HepG2 (cell line): ENCODE data around the gene C1orf116. TPM values are rescaled to one million over a fixed set of nuclear protein-coding genes. Genes with fewer than 3 reads are reported as not detected.

Experiments used
- CHD2 ChIP-seq: IDR thresholded peaks from 2 replicates; pipeline ENCODE4 v1.6.1; 2011; ENCODE audit warnings: low read depth, low read length, improper control_type of control experiment
- EHMT2 ChIP-seq: fragments of 200-600 bp; sonication (generic); IDR thresholded peaks from 2 replicates; pipeline ENCODE4 v1.7.0; 2017; ENCODE audit warnings: antibody characterized with exemption, low read depth, low read length, borderline replicate concordance
- FOXJ3 ChIP-seq: sonication (generic); formaldehyde crosslinking; IDR thresholded peaks from 2 replicates; pipeline ENCODE4 v1.4.0; 2020; ENCODE audit warnings: missing genetic modification reagents, mild to moderate bottlenecking, borderline replicate concordance
- GABPA ChIP-seq, 2 experiments: IDR thresholded peaks; 2 replicates each; pipeline ENCODE4 v1.6.1; 2011 to 2016; ENCODE audit warnings: low read depth in 2 of 2, low read length in 1 of 2, missing biosample characterization in 1 of 2, missing genetic modification characterization in 1 of 2
- GFI1 ChIP-seq: sonication (generic); formaldehyde crosslinking; IDR thresholded peaks from 2 replicates; pipeline ENCODE4 v1.5.0; 2020; ENCODE audit warnings: missing genetic modification reagents, mild to moderate bottlenecking, borderline replicate concordance
- HNRNPL ChIP-seq: fragments of 200-400 bp; formaldehyde crosslinking; IDR thresholded peaks from 2 replicates; pipeline ENCODE4 v1.6.1; 2017; ENCODE audit warnings: mild to moderate bottlenecking, low read depth, low read length
- KDM2A ChIP-seq: sonication (generic); formaldehyde crosslinking; IDR thresholded peaks from 2 replicates; pipeline ENCODE4 v1.4.0; 2020; ENCODE audit warnings: low read depth, missing genetic modification reagents, borderline replicate concordance
- LCORL ChIP-seq, 2 experiments: fragments of 450-650 bp in 1 of 2; sonication (generic) in 1 of 2; formaldehyde crosslinking in 1 of 2; IDR thresholded peaks; 2 replicates each; pipeline versions ENCODE4 v1.5.0 to v1.6.1; 2017 to 2020; ENCODE audit warnings: antibody characterized with exemption in 1 of 2, missing genetic modification reagents in 1 of 2
- MLLT10 ChIP-seq: sonication (generic); formaldehyde crosslinking; IDR thresholded peaks from 2 replicates; pipeline ENCODE4 v1.4.0; 2020; ENCODE audit warnings: missing genetic modification reagents
- MXI1 ChIP-seq: IDR thresholded peaks from 3 replicates; pipeline ENCODE4 v1.6.1; 2012; ENCODE audit warnings: low read depth, low read length, inconsistent platforms, borderline replicate concordance
- NR2F1 ChIP-seq, 2 experiments: fragments of 450-650 bp in 1 of 2; formaldehyde crosslinking in 1 of 2; IDR thresholded peaks; 2 replicates each; pipeline versions ENCODE4 v1.5.0 to v1.6.1; 2016 to 2020; ENCODE audit warnings: mild to moderate bottlenecking in 1 of 2, missing compliant biosample characterization in 1 of 2, missing genetic modification reagents in 1 of 2, moderate library complexity in 1 of 2
- PRMT3 ChIP-seq: sonication (generic); formaldehyde crosslinking; IDR thresholded peaks from 2 replicates; pipeline ENCODE4 v1.8.1; 2022; ENCODE audit warnings: low read depth, mild to moderate bottlenecking, moderate library complexity, missing genetic modification reagents, borderline replicate concordance
- RXRB ChIP-seq: IDR thresholded peaks from 2 replicates; pipeline ENCODE4 v1.6.1; 2016; ENCODE audit warnings: borderline replicate concordance, missing genetic modification reagents, missing compliant biosample characterization
- SKIL ChIP-seq: sonication (generic); formaldehyde crosslinking; IDR thresholded peaks from 2 replicates; pipeline ENCODE4 v1.8.0; 2022; ENCODE audit warnings: missing genetic modification reagents, mild to moderate bottlenecking, moderate library complexity, borderline replicate concordance
- STAT5B ChIP-seq: sonication (generic); formaldehyde crosslinking; IDR thresholded peaks from 2 replicates; pipeline ENCODE4 v1.4.0; 2020; ENCODE audit warnings: missing genetic modification reagents
- TBX2 ChIP-seq: sonication (generic); formaldehyde crosslinking; IDR thresholded peaks from 2 replicates; pipeline ENCODE4 v1.5.0; 2020; ENCODE audit warnings: missing genetic modification reagents, mild to moderate bottlenecking, borderline replicate concordance
- ZBTB2 ChIP-seq: sonication (generic); formaldehyde crosslinking; IDR thresholded peaks from 2 replicates; pipeline ENCODE4 v1.8.0; 2022; ENCODE audit warnings: low read depth, missing genetic modification reagents
- ZBTB42 ChIP-seq: sonication (generic); formaldehyde crosslinking; IDR thresholded peaks from 2 replicates; pipeline ENCODE4 v1.5.0; 2020; ENCODE audit warnings: mild to moderate bottlenecking, missing genetic modification reagents
- ZKSCAN8 ChIP-seq: IDR thresholded peaks from 2 replicates; pipeline ENCODE4 v1.6.1; 2016; ENCODE audit warnings: borderline replicate concordance, missing genetic modification reagents, missing compliant biosample characterization
- ZNF292 ChIP-seq: sonication (generic); formaldehyde crosslinking; IDR thresholded peaks from 2 replicates; pipeline ENCODE4 v1.8.1; 2022; ENCODE audit warnings: mild to moderate bottlenecking, low read depth, missing genetic modification reagents, borderline replicate concordance
- ZNF761 ChIP-seq: sonication (generic); formaldehyde crosslinking; conservative IDR thresholded peaks from 2 replicates; pipeline ENCODE4 v1.4.0; 2020; ENCODE audit warnings: mild to moderate bottlenecking, missing genetic modification reagents
- ZNF776 ChIP-seq: sonication (generic); formaldehyde crosslinking; IDR thresholded peaks from 2 replicates; pipeline ENCODE4 v1.4.0; 2020; ENCODE audit warnings: mild to moderate bottlenecking, missing genetic modification reagents
- polyA plus RNA-seq, 8 experiments: library from polyadenylated mRNA; depleted of rRNA in 3 of 8; stranded (reverse) in 7 of 8; unstranded in 1 of 8; fragments of >200 nt; fragmentation: Illumina TruSeq in 4 of 8; extraction: Trizol in 4 of 8; gene quantifications; 2 replicates each; pipeline versions ENCODE4 v1.2.1 to v1.2.3, GENCODE V29; 2011 to 2016; ENCODE audit warnings: low read depth in 4 of 8, missing spikeins in 1 of 8, mixed read lengths in 1 of 8; ENCODE audit not compliant: insufficient read depth in 1 of 8
- total RNA-seq, 5 experiments: library from RNA; depleted of rRNA; stranded (reverse); fragments of >200 nt; fragmentation: Illumina TruSeq; extraction: Trizol; gene quantifications; 2 replicates each; pipeline ENCODE4 v1.2.3, GENCODE V29; 2016; ENCODE audit warnings: low read depth in 1 of 5
- TF ChIP-seq, protein P1 (sequence below): sonication (generic); formaldehyde crosslinking; IDR thresholded peaks from 2 replicates; pipeline ENCODE4 v1.5.0; 2020; ENCODE audit warnings: missing genetic modification reagents

The C1orf116 gene
- total and polyA plus RNA-seq, 2 of the 13 experiments (the other 11 are each of a cell fraction or from before 2014, with no cell fraction given), result 0.51 to 0.95 TPM

- TF ChIP-seq, protein P1, sequence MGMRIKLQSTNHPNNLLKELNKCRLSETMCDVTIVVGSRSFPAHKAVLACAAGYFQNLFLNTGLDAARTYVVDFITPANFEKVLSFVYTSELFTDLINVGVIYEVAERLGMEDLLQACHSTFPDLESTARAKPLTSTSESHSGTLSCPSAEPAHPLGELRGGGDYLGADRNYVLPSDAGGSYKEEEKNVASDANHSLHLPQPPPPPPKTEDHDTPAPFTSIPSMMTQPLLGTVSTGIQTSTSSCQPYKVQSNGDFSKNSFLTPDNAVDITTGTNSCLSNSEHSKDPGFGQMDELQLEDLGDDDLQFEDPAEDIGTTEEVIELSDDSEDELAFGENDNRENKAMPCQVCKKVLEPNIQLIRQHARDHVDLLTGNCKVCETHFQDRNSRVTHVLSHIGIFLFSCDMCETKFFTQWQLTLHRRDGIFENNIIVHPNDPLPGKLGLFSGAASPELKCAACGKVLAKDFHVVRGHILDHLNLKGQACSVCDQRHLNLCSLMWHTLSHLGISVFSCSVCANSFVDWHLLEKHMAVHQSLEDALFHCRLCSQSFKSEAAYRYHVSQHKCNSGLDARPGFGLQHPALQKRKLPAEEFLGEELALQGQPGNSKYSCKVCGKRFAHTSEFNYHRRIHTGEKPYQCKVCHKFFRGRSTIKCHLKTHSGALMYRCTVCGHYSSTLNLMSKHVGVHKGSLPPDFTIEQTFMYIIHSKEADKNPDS (CRISPR knock-in tag), result no peak
- TF ChIP-seq MLLT10 (CRISPR knock-in tag) (no peak), ZKSCAN8 (CRISPR knock-in tag) (peak; percentile 35; the same call in 1 of the 2 replicates), TBX2 (peak; percentile 38; the same call in 1 of the 2 replicates), ZNF292 (CRISPR knock-in tag) (no peak), GABPA (IDR thresholded peaks at IDR 0.05; ENCODE audit: low read depth, low read length) (no peak), GABPA (CRISPR knock-in tag; IDR thresholded peaks at IDR 0.05; ENCODE audit: low read depth) (peak; percentile 20; the same call in 1 of the 2 replicates), NR2F1 (CRISPR knock-in tag; IDR thresholded peaks at IDR 0.05) (peak in 1 of 2 experiments; percentile 33; a peak in 1 of 4 replicates), MXI1 (peak; percentile 44; the same call in 1 of the 3 replicates), PRMT3 (CRISPR knock-in tag) (no peak), HNRNPL (0 out of 2 replicates have a peak, but pooled peaks have one; percentile 25), SKIL (CRISPR knock-in tag) (peak; percentile 37; the same call in 1 of the 2 replicates), GFI1 (peak; percentile 54; the same call in 1 of the 2 replicates), CHD2 (no peak), EHMT2 (no peak), ZNF761 (CRISPR knock-in tag) (no peak), ZNF776 (CRISPR knock-in tag) (no peak), KDM2A (CRISPR knock-in tag) (no peak), FOXJ3 (CRISPR knock-in tag) (no peak), STAT5B (CRISPR knock-in tag) (no peak), LCORL (IDR thresholded peaks at IDR 0.05) (no peak), LCORL (CRISPR knock-in tag; IDR thresholded peaks at IDR 0.05) (0 out of 2 replicates have a peak, but pooled peaks have one; percentile 42), ZBTB42 (no peak), ZBTB2 (CRISPR knock-in tag) (no peak), RXRB (CRISPR knock-in tag) (peak; percentile 77)
These were observed 7.2 kb downstream of the C1orf116 start (continued) for GRCh38 chr1:207025146-207025880.
